ENCODE measurements around the gene CENPL. TPM values are rescaled to one million over a fixed set of nuclear protein-coding genes. Genes with fewer than 3 reads are reported as not detected.

The CENPL gene
- total and polyA plus RNA-seq, 9 of the 15 experiments (the other 6 are each of a cell fraction or from before 2014, with no cell fraction given): 33.0 to 52.7 (median 39.7) TPM

DNA sequence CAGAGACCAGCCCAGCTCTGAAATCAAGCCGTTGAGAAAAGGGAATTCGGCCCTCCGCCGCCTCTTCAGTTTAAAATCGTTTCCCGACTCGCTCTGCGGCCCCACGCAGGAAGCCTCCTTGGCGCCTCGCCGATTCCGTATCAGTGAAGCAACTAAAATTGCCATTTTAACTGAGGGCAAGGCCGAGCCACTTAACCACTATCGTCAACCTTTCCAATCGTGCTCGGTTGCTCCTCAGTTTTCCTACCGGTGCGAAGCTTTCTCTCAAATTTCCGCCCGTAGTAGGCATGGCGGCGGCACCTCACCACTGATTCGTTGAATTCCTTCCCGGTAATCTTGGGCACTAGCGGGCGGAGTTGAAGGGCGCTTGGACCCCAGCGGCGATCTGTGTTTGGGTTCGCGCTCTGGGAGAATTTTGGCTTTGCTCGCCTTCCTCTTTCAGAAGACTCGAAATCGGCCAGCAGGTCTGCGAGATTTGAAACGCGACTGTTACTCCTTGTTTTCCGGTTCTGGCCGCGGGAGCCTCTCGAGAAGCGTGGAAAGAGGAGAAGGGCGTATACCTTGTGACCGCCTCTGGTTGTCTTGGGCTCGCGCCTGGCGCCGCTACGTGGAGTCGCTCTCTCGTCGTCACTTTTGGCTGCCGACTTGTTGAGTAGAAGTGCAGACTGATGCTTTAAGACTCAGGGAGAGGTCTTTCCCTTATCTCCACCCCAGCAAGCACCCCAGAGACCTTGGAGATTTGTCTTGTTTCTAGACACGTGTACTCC is at the start of gene CENPL, which contains the start of gene DARS2 (continued):
- TF ChIP-seq CHCHD3 (CRISPR knock-in tag; IDR thresholded peaks at IDR 0.05): no peak
- TF ChIP-seq, protein P1, sequence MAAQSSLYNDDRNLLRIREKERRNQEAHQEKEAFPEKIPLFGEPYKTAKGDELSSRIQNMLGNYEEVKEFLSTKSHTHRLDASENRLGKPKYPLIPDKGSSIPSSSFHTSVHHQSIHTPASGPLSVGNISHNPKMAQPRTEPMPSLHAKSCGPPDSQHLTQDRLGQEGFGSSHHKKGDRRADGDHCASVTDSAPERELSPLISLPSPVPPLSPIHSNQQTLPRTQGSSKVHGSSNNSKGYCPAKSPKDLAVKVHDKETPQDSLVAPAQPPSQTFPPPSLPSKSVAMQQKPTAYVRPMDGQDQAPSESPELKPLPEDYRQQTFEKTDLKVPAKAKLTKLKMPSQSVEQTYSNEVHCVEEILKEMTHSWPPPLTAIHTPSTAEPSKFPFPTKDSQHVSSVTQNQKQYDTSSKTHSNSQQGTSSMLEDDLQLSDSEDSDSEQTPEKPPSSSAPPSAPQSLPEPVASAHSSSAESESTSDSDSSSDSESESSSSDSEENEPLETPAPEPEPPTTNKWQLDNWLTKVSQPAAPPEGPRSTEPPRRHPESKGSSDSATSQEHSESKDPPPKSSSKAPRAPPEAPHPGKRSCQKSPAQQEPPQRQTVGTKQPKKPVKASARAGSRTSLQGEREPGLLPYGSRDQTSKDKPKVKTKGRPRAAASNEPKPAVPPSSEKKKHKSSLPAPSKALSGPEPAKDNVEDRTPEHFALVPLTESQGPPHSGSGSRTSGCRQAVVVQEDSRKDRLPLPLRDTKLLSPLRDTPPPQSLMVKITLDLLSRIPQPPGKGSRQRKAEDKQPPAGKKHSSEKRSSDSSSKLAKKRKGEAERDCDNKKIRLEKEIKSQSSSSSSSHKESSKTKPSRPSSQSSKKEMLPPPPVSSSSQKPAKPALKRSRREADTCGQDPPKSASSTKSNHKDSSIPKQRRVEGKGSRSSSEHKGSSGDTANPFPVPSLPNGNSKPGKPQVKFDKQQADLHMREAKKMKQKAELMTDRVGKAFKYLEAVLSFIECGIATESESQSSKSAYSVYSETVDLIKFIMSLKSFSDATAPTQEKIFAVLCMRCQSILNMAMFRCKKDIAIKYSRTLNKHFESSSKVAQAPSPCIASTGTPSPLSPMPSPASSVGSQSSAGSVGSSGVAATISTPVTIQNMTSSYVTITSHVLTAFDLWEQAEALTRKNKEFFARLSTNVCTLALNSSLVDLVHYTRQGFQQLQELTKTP (IDR thresholded peaks at IDR 0.05; ENCODE audit: low read depth in 1 of 2, partially characterized antibody in 2 of 2): peak; percentile 67 to 90
- no peak for TF ChIP-seq ZNF830 (CRISPR knock-in tag; IDR thresholded peaks at IDR 0.05)
- no peak for TF ChIP-seq ZNF77 (CRISPR knock-in tag; IDR thresholded peaks at IDR 0.05)
- TF ChIP-seq ZBTB7A (IDR thresholded peaks at IDR 0.05; ENCODE audit: borderline replicate concordance, control insufficient read depth, low read depth, low read length): peak; percentile 8; the same call in 1 of the 2 replicates
- TF ChIP-seq RBM15 (IDR thresholded peaks at IDR 0.05; ENCODE audit: insufficient read depth, low read length): no peak
- TF ChIP-seq, protein P2, sequence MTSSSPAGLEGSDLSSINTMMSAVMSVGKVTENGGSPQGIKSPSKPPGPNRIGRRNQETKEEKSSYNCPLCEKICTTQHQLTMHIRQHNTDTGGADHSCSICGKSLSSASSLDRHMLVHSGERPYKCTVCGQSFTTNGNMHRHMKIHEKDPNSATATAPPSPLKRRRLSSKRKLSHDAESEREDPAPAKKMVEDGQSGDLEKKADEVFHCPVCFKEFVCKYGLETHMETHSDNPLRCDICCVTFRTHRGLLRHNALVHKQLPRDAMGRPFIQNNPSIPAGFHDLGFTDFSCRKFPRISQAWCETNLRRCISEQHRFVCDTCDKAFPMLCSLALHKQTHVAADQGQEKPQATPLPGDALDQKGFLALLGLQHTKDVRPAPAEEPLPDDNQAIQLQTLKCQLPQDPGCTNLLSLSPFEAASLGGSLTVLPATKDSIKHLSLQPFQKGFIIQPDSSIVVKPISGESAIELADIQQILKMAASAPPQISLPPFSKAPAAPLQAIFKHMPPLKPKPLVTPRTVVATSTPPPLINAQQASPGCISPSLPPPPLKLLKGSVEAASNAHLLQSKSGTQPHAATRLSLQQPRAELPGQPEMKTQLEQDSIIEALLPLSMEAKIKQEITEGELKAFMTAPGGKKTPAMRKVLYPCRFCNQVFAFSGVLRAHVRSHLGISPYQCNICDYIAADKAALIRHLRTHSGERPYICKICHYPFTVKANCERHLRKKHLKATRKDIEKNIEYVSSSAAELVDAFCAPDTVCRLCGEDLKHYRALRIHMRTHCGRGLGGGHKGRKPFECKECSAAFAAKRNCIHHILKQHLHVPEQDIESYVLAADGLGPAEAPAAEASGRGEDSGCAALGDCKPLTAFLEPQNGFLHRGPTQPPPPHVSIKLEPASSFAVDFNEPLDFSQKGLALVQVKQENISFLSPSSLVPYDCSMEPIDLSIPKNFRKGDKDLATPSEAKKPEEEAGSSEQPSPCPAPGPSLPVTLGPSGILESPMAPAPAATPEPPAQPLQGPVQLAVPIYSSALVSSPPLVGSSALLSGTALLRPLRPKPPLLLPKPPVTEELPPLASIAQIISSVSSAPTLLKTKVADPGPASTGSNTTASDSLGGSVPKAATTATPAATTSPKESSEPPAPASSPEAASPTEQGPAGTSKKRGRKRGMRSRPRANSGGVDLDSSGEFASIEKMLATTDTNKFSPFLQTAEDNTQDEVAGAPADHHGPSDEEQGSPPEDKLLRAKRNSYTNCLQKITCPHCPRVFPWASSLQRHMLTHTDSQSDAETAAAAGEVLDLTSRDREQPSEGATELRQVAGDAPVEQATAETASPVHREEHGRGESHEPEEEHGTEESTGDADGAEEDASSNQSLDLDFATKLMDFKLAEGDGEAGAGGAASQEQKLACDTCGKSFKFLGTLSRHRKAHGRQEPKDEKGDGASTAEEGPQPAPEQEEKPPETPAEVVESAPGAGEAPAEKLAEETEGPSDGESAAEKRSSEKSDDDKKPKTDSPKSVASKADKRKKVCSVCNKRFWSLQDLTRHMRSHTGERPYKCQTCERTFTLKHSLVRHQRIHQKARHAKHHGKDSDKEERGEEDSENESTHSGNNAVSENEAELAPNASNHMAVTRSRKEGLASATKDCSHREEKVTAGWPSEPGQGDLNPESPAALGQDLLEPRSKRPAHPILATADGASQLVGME (CRISPR knock-in tag; IDR thresholded peaks at IDR 0.05): no peak
- TF ChIP-seq MEIS2 (IDR thresholded peaks at IDR 0.05; ENCODE audit: partially characterized antibody): peak; percentile 87
- TF ChIP-seq ZNF696 (CRISPR knock-in tag; conservative IDR thresholded peaks at IDR 0.05): no peak
- TF ChIP-seq RFX7 (CRISPR knock-in tag; IDR thresholded peaks at IDR 0.05): no peak
- no peak for TF ChIP-seq MAFK (IDR thresholded peaks at IDR 0.05; ENCODE audit: low read length)
- TF ChIP-seq SMARCA5 (IDR thresholded peaks at IDR 0.05): no peak
- TF ChIP-seq SRSF1 (IDR thresholded peaks at IDR 0.05; ENCODE audit: low read depth, low read length): no peak
- no peak for TF ChIP-seq ZNF384 (IDR thresholded peaks at IDR 0.05; ENCODE audit: low read depth, low read length)
- peak; percentile 87 for TF ChIP-seq L3MBTL2 (IDR thresholded peaks at IDR 0.05)
- TF ChIP-seq ZNF354B (CRISPR knock-in tag; IDR thresholded peaks at IDR 0.05): no peak
- TF ChIP-seq RFX1 (IDR thresholded peaks at IDR 0.05): peak; percentile 29; the same call in 1 of the 2 replicates
